ENCODE results near the gene CIT. TPM values are rescaled to one million over a fixed set of nuclear protein-coding genes. Genes with fewer than 3 reads are reported as not detected.

The CIT gene
- total and polyA plus RNA-seq, 10 of the 15 experiments (the other 5 are each of a cell fraction or from before 2014, with no cell fraction given) = 1.0 to 38.2 (median 14.9) TPM

- TF ChIP-seq ZNF592 (IDR thresholded peaks at IDR 0.05) (no peak), SRF (IDR thresholded peaks at IDR 0.05; ENCODE audit: low read depth in 2 of 2, low read length in 2 of 2) (no peak), SKIL (IDR thresholded peaks at IDR 0.05; ENCODE audit: low read depth, poor library complexity, severe bottlenecking) (no peak), RBBP5 (conservative IDR thresholded peaks at IDR 0.05) (no peak), ATF2 (IDR thresholded peaks at IDR 0.05; ENCODE audit: low read length) (no peak), ZSCAN29 (IDR thresholded peaks at IDR 0.05) (no peak), BCL11A (IDR thresholded peaks at IDR 0.05; ENCODE audit: low read depth, low read length) (no peak), CUX1 (IDR thresholded peaks at IDR 0.05; ENCODE audit: insufficient replicate concordance, low read depth, low read length) (no peak), ATF3 (IDR thresholded peaks at IDR 0.05; ENCODE audit: borderline replicate concordance, extremely low read depth, low read depth, low read length) (no peak), IKZF2 (IDR thresholded peaks at IDR 0.05) (no peak), ZBTB33 (IDR thresholded peaks at IDR 0.05) (no peak), RUNX3 (IDR thresholded peaks at IDR 0.05; ENCODE audit: low read length) (no peak), EZH2 (IDR thresholded peaks at IDR 0.05; ENCODE audit: borderline replicate concordance, control insufficient read depth, low read depth, low read length) (no peak), POLR2AphosphoS2 (IDR thresholded peaks at IDR 0.05; ENCODE audit: low read depth, low read length) (no peak)
Observed at GRCh38 chr12:119740830-119741229, 136.3 kb downstream of the CIT start (continued).
